ENCODE data around the gene RIC8B. TPM values are rescaled to one million over a fixed set of nuclear protein-coding genes. Genes with fewer than 3 reads are reported as not detected.

Gene RIC8B
- total RNA-seq, 1 experiment from 2014 or later: 14.9 TPM

GRCh38 chr12:106801830-106802533, 27.5 kb downstream of the RIC8B start:
- no peak for TF ChIP-seq EZH2 (IDR thresholded peaks at IDR 0.05; ENCODE audit: low read depth)
- no peak for TF ChIP-seq CTCF (conservative IDR thresholded peaks at IDR 0.05)
- no TSS peak for BruUV-seq (replicated peaks)
- no peak overlapping the region for H3K4me3 ChIP-seq
- no peaks in the 10 kb centered on the region for H3K36me3 ChIP-seq (ENCODE audit: low read depth)
- no peaks in the 10 kb centered on the region for H3F3A ChIP-seq (ENCODE audit: insufficient read depth, low read depth)
- H3K4me2 ChIP-seq: no peak overlapping the region
- H3K79me2 ChIP-seq (ENCODE audit: low read depth): no peaks in the 10 kb centered on the region
- no peaks in the 10 kb centered on the region for H3K27me3 ChIP-seq (ENCODE audit: insufficient read depth, low read depth)
- DNase-seq: no peak
- intact Hi-C loops (cut with micrococcal nuclease; ENCODE audit: unreplicated experiment): no loop called here
- no peak overlapping the region for H2AFZ ChIP-seq
- ChIA-PET CTCF (no interaction called here), POLR2A (ENCODE audit: unreplicated experiment) (no interaction called here)
- no peaks in the 10 kb centered on the region for H3K4me1 ChIP-seq (replicated peaks; ENCODE audit: insufficient read depth)
- H3K9me2 ChIP-seq (ENCODE audit: insufficient read depth): no peaks in the 10 kb centered on the region
- H3K9me3 ChIP-seq (ENCODE audit: insufficient read depth, low read depth): no peaks in the 10 kb centered on the region
- H3K27ac ChIP-seq: no peak overlapping the region
- H4K20me1 ChIP-seq (ENCODE audit: insufficient read depth): no peaks in the 10 kb centered on the region

- Histone ChIP-seq H3K27me3 (ENCODE audit: insufficient read depth, low read depth) (no peaks in the 10 kb centered on the region), H3K79me2 (ENCODE audit: low read depth) (no peaks in the 10 kb centered on the region), H3K36me3 (ENCODE audit: low read depth) (no peaks in the 10 kb centered on the region), H3K9me2 (ENCODE audit: insufficient read depth) (no peaks in the 10 kb centered on the region), H4K20me1 (ENCODE audit: insufficient read depth) (no peaks in the 10 kb centered on the region), H3K9me3 (ENCODE audit: insufficient read depth, low read depth) (no peaks in the 10 kb centered on the region), H3K27ac (no peak overlapping the region), H3F3A (ENCODE audit: insufficient read depth, low read depth) (no peaks in the 10 kb centered on the region), H3K4me1 (replicated peaks; ENCODE audit: insufficient read depth) (no peaks in the 10 kb centered on the region), H3K4me3 (no peak overlapping the region), H3K4me2 (no peak overlapping the region), H2AFZ (no peak overlapping the region)
- intact Hi-C loops (cut with micrococcal nuclease; ENCODE audit: unreplicated experiment): no loop called here
- no peak for TF ChIP-seq CTCF (conservative IDR thresholded peaks at IDR 0.05)
- no peak for TF ChIP-seq EZH2 (IDR thresholded peaks at IDR 0.05; ENCODE audit: low read depth)
- CTCF ChIA-PET: no interaction called here
- POLR2A ChIA-PET (ENCODE audit: unreplicated experiment): no interaction called here
- no TSS peak for BruUV-seq (replicated peaks)
- DNase-seq: no peak
Measured at GRCh38 chr12:106804668-106805067, 30.2 kb downstream of the RIC8B start.

GRCh38 chr12:106814714-106815113, 40.2 kb downstream of the RIC8B start:
- Histone ChIP-seq H3K79me2 (ENCODE audit: low read depth) (no peaks in the 10 kb centered on the region), H3K27me3 (ENCODE audit: insufficient read depth, low read depth) (no peaks in the 10 kb centered on the region), H2AFZ (no peak overlapping the region), H3K36me3 (ENCODE audit: low read depth) (peaks cover 5% of the 10 kb centered on the region; the same call in 1 of the 2 replicates), H4K20me1 (ENCODE audit: insufficient read depth) (no peaks in the 10 kb centered on the region), H3K4me2 (no peak overlapping the region), H3K4me3 (no peak overlapping the region), H3K4me1 (replicated peaks; ENCODE audit: insufficient read depth) (no peaks in the 10 kb centered on the region), H3K27ac (no peak overlapping the region), H3K9me3 (ENCODE audit: insufficient read depth, low read depth) (no peaks in the 10 kb centered on the region), H3F3A (ENCODE audit: insufficient read depth, low read depth) (no peaks in the 10 kb centered on the region), H3K9me2 (ENCODE audit: insufficient read depth) (no peaks in the 10 kb centered on the region)
- DNase-seq: no peak
- TF ChIP-seq EZH2 (IDR thresholded peaks at IDR 0.05; ENCODE audit: low read depth): no peak
- TF ChIP-seq CTCF (conservative IDR thresholded peaks at IDR 0.05): no peak
- ChIA-PET POLR2A (ENCODE audit: unreplicated experiment) (no interaction called here), CTCF (no interaction called here)
- BruUV-seq (replicated peaks): no TSS peak
- intact Hi-C loops (cut with micrococcal nuclease; ENCODE audit: unreplicated experiment): no loop called here
